Esophagus muscularis mucosa (tissue), 3 donors: ENCODE results near the gene PAEP.

Experiments
- POLR2A ChIP-seq: fragments of 450-650 bp; IDR thresholded peaks from one replicate; pipeline ENCODE4 v1.6.1; 2017; ENCODE audit warnings: antibody characterized with exemption, moderate library complexity, mild to moderate bottlenecking, low read depth
- POLR2AphosphoS5 ChIP-seq, 2 donors: sonication (generic); formaldehyde crosslinking; IDR thresholded peaks; one replicate each; pipeline ENCODE4 v1.6.1; 2017; ENCODE audit warnings: antibody characterized with exemption in 2 of 2
- TF ChIP-seq, protein P1 (sequence below), 3 experiments: fragments of 200-600 bp in 2 of 3; fragments of 450-650 bp in 1 of 3; sonication (generic) in 2 of 3; IDR thresholded peaks; one replicate each; pipeline ENCODE4 v1.5.1; 2017 to 2019; ENCODE audit warnings: antibody characterized with exemption in 3 of 3, mild to moderate bottlenecking in 2 of 3, moderate library complexity in 1 of 3

DNA sequence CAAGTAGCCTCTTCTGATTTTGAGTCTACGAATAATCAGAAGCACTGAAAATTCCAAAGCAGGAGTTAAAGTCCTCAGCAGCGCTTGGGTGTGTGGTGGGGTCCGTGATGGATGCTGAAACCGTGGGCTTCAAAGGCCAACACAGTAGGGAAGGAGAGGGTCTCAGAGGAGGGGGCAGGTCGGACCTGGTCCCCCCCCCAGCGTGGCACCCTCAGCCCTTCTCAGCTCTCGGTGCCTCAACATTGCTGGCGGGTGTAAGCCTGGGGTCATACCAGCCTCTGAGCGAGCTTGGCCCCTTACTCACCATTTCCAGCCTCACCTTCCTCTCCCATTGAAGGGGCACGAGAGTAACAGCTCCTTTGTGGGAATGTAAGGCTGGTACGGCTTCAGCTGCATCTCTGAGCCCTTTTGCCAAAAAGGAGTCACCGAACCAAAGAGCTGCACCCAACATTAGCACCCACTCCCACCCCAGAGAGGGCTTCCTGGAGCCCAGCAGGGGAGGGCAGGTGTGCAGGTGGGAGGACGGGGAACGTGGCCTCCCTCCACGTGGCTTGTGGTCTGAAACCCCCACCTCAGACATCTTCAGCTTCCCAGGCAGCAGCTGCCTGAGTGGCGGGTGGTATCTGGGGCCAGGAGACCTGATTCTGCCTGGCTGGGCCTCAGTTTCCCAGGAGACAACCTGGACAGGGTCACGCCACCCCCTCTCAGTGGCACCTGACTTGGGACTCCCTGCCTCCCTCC lies 47.0 kb upstream of the PAEP start:
- TF ChIP-seq, protein P1, sequence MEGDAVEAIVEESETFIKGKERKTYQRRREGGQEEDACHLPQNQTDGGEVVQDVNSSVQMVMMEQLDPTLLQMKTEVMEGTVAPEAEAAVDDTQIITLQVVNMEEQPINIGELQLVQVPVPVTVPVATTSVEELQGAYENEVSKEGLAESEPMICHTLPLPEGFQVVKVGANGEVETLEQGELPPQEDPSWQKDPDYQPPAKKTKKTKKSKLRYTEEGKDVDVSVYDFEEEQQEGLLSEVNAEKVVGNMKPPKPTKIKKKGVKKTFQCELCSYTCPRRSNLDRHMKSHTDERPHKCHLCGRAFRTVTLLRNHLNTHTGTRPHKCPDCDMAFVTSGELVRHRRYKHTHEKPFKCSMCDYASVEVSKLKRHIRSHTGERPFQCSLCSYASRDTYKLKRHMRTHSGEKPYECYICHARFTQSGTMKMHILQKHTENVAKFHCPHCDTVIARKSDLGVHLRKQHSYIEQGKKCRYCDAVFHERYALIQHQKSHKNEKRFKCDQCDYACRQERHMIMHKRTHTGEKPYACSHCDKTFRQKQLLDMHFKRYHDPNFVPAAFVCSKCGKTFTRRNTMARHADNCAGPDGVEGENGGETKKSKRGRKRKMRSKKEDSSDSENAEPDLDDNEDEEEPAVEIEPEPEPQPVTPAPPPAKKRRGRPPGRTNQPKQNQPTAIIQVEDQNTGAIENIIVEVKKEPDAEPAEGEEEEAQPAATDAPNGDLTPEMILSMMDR (IDR thresholded peaks at IDR 0.05), result no peak
- TF ChIP-seq POLR2AphosphoS5 (IDR thresholded peaks at IDR 0.05) (no peak), POLR2A (no peak)
